ENCODE results near the gene NEIL1. TPM values are rescaled to one million over a fixed set of nuclear protein-coding genes. Genes with fewer than 3 reads are reported as not detected.

The NEIL1 gene
- total and polyA plus RNA-seq, 10 of the 15 experiments (the other 5 are each of a cell fraction or from before 2014, with no cell fraction given), result 0.10 to 2.3 (median 0.66) TPM

GRCh38 chr15:75302318-75302717 lies 44.5 kb upstream of the NEIL1 start:
- Histone ChIP-seq H3K27ac (ENCODE audit: control insufficient read depth, insufficient read depth) (no peak overlapping the region), H2AFZ (ENCODE audit: control insufficient read depth, low read depth, low read length) (no peak overlapping the region), H4K20me1 (ENCODE audit: control insufficient read depth, insufficient read depth) (no peaks in the 10 kb centered on the region), H3K4me3 (no peak overlapping the region), H3K36me3 (ENCODE audit: control insufficient read depth in 2 of 2, insufficient read depth in 2 of 2, low read length in 1 of 2) (no peaks in the 10 kb centered on the region), H3K79me2 (ENCODE audit: control insufficient read depth, insufficient read depth, low read length) (no peaks in the 10 kb centered on the region), H3K9ac (ENCODE audit: control insufficient read depth, insufficient read depth, low read length) (no peak overlapping the region), H3K9me3 (replicated peaks; ENCODE audit: control insufficient read depth, insufficient read depth, low read length) (no peaks in the 10 kb centered on the region), H3K4me2 (ENCODE audit: control insufficient read depth, insufficient read depth) (no peak overlapping the region), H3K27me3 (replicated peaks in 1 of 2; ENCODE audit: control insufficient read depth in 2 of 2, insufficient read depth in 2 of 2, low read length in 1 of 2) (no peaks in the 10 kb centered on the region), H3K4me1 (ENCODE audit: control insufficient read depth, insufficient read depth, low read length) (no peaks in the 10 kb centered on the region)
- CTCF ChIA-PET, result no interaction called here
- RAD21 ChIA-PET (ENCODE audit: unreplicated experiment), result no interaction called here
- intact Hi-C loops (cut with micrococcal nuclease; ENCODE audit: unreplicated experiment), result no loop called here
- BruUV-seq (replicated peaks), result no TSS peak
- WGBS (ENCODE audit: insufficient coverage, insufficient replicate concordance, low lambda C conversion rate, missing lambda C conversion rate), result 45% methylated on average over 9 of the region's 9 CpGs
- SMC1A ChIA-PET (ENCODE audit: uncharacterized antibody, unreplicated experiment), result no interaction called here
- ATAC-seq, result no peak
- in situ Hi-C loops (cut with MboI), result loop anchor here (10.0 kb wide), 2 partner anchors 278 to 1238 kb away; partner anchors contain the start of gene PPCDC
- POLR2A ChIA-PET, result no interaction called here
- no peak for FAIRE-seq
- DNase-seq (ENCODE audit: low read depth, low spot score), result no peak
- TF ChIP-seq EGR1 (IDR thresholded peaks at IDR 0.05; ENCODE audit: borderline replicate concordance in 1 of 2, low read depth in 2 of 2, low read length in 2 of 2) (no peak), SUPT20H (IDR thresholded peaks at IDR 0.05; ENCODE audit: borderline replicate concordance, control insufficient read depth, low read depth, low read length) (no peak), RAD51 (IDR thresholded peaks at IDR 0.05) (no peak), CREM (IDR thresholded peaks at IDR 0.05; ENCODE audit: low read depth) (no peak), HDAC6 (IDR thresholded peaks at IDR 0.05; ENCODE audit: unreplicated experiment) (no peak), RCOR1 (conservative IDR thresholded peaks at IDR 0.05; ENCODE audit: low read depth, low read length) (no peak), ZBTB40 (IDR thresholded peaks at IDR 0.05; ENCODE audit: borderline replicate concordance) (no peak), RFX5 (IDR thresholded peaks at IDR 0.05; ENCODE audit: low read depth, low read length) (no peak), RELA (IDR thresholded peaks at IDR 0.05; ENCODE audit: borderline replicate concordance, partially characterized antibody) (no peak), GATAD2B (conservative IDR thresholded peaks at IDR 0.05; ENCODE audit: low read depth) (no peak), TAF1 (IDR thresholded peaks at IDR 0.05; ENCODE audit: borderline replicate concordance, low read depth, low read length) (no peak), BHLHE40 (IDR thresholded peaks at IDR 0.05; ENCODE audit: borderline replicate concordance in 1 of 2, low read depth in 2 of 2, low read length in 1 of 2) (no peak)
- TF ChIP-seq, protein P1, sequence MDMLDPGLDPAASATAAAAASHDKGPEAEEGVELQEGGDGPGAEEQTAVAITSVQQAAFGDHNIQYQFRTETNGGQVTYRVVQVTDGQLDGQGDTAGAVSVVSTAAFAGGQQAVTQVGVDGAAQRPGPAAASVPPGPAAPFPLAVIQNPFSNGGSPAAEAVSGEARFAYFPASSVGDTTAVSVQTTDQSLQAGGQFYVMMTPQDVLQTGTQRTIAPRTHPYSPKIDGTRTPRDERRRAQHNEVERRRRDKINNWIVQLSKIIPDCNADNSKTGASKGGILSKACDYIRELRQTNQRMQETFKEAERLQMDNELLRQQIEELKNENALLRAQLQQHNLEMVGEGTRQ (IDR thresholded peaks at IDR 0.05; ENCODE audit: borderline replicate concordance, low read depth, low read length), result no peak
- TF ChIP-seq, protein P2, sequence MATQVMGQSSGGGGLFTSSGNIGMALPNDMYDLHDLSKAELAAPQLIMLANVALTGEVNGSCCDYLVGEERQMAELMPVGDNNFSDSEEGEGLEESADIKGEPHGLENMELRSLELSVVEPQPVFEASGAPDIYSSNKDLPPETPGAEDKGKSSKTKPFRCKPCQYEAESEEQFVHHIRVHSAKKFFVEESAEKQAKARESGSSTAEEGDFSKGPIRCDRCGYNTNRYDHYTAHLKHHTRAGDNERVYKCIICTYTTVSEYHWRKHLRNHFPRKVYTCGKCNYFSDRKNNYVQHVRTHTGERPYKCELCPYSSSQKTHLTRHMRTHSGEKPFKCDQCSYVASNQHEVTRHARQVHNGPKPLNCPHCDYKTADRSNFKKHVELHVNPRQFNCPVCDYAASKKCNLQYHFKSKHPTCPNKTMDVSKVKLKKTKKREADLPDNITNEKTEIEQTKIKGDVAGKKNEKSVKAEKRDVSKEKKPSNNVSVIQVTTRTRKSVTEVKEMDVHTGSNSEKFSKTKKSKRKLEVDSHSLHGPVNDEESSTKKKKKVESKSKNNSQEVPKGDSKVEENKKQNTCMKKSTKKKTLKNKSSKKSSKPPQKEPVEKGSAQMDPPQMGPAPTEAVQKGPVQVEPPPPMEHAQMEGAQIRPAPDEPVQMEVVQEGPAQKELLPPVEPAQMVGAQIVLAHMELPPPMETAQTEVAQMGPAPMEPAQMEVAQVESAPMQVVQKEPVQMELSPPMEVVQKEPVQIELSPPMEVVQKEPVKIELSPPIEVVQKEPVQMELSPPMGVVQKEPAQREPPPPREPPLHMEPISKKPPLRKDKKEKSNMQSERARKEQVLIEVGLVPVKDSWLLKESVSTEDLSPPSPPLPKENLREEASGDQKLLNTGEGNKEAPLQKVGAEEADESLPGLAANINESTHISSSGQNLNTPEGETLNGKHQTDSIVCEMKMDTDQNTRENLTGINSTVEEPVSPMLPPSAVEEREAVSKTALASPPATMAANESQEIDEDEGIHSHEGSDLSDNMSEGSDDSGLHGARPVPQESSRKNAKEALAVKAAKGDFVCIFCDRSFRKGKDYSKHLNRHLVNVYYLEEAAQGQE (IDR thresholded peaks at IDR 0.05; ENCODE audit: low read depth, low read length), result no peak
